ENCODE measurements around the gene R3HDML. TPM values are rescaled to one million over a fixed set of nuclear protein-coding genes. Genes with fewer than 3 reads are reported as not detected.

Gene R3HDML
- total RNA-seq, 1 donor from 2014 or later = not detected

DNA sequence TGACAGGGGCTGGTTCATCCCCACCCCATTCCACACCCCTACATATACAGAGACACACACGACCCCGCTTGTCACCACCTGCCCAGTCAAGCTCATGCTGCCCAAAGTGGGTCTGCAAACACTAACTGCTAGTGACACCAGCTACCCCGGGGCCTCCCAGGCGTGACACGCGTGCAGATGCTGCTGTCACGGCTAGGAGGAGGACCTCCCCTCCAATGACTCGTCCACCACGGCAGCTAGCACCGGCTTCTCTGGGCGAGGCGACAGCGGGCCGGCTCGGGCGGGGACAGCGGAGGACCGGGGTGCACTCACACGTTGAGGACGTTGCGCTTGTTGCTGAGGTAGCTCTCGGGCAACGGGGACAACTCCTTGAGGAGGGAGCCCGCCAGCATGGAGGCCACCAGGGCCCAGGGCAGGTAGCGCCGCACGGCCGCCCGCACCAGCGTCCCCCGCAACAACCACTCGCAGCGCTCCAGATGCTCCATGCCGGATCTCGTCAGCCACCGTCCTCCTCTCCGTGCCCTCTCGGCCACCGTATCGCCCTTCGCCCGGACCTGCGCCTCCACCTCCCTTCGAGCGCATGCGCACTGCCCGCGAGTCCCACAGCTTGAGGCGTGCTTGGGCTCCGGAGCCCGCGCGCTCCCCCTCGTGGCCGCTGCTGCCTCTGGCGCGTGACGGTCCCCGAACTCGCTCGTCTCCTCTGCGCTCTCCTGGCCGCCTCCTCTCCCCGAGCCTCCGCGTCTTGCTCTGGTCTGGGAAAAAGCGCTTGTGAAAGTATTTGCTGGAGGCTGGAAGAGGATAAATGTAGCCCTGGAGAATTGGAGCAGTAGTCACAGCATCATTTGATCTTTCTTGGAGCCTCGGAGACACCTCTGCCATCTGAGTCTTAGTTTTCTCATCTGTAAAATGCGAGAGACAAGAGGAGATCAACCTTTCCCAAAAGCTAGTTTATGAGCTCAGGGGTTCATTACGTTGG, 25.9 kb upstream of the R3HDML start, which contains the start of gene FITM2:
Gene FITM2, minus strand, starts transcription at position 539 of the 976 bp plus-strand sequence. Its CDS starts 54 bp downstream, at position 485.
- H3K27ac ChIP-seq = no peak within 1 kb of the TSS
- no peak for TF ChIP-seq EZH2 (IDR thresholded peaks at IDR 0.05)
- TF ChIP-seq, protein P1, sequence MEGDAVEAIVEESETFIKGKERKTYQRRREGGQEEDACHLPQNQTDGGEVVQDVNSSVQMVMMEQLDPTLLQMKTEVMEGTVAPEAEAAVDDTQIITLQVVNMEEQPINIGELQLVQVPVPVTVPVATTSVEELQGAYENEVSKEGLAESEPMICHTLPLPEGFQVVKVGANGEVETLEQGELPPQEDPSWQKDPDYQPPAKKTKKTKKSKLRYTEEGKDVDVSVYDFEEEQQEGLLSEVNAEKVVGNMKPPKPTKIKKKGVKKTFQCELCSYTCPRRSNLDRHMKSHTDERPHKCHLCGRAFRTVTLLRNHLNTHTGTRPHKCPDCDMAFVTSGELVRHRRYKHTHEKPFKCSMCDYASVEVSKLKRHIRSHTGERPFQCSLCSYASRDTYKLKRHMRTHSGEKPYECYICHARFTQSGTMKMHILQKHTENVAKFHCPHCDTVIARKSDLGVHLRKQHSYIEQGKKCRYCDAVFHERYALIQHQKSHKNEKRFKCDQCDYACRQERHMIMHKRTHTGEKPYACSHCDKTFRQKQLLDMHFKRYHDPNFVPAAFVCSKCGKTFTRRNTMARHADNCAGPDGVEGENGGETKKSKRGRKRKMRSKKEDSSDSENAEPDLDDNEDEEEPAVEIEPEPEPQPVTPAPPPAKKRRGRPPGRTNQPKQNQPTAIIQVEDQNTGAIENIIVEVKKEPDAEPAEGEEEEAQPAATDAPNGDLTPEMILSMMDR (IDR thresholded peaks at IDR 0.05) = peak; percentile 92
- H3K27me3 Mint-ChIP-seq (ENCODE audit: insufficient read depth, low read depth) = peaks cover 6% of the 10 kb centered on the region

DNA sequence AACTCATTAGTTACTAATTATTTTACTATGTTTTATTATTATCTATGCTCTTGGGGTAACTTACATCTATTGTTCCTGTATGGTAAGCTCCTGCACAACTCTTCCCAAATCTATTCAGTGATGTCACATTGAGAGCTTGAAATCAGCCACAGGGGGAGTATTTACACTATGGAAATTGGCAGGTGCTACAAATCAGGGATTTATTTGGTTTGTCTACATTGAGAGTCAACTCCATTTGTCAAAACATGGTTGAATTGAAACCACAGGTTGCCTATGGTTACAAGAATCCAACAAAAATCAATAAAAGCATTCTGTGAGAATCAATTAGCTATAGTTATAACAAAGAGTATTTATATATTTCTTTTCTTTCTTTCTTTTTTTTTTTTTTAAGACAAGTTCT, 22.0 kb upstream of the R3HDML start:
- Histone ChIP-seq H2AFZ (replicated peaks) (no peak overlapping the region), H3K27me3 (peaks cover 21% of the 10 kb centered on the region), H3K27ac (no peak overlapping the region), H3K79me2 (ENCODE audit: low read depth) (no peaks in the 10 kb centered on the region), H4K20me1 (ENCODE audit: low read depth) (no peaks in the 10 kb centered on the region), H3K9ac (no peak overlapping the region), H3F3A (ENCODE audit: low read depth) (no peaks in the 10 kb centered on the region), H3K4me2 (no peak overlapping the region), H3K36me3 (no peaks in the 10 kb centered on the region), H3K4me3 (no peak overlapping the region), H3K9me3 (ENCODE audit: low read depth) (no peaks in the 10 kb centered on the region), H3K4me1 (peaks cover 6% of the 10 kb centered on the region)
- H3K4me3 Mint-ChIP-seq = no peak overlapping the region
- DNase-seq (ENCODE audit: low spot score) = no peak
- peaks cover 11% of the 10 kb centered on the region for H3K4me1 Mint-ChIP-seq
- H3K9me3 Mint-ChIP-seq = no peaks in the 10 kb centered on the region
- H3K27ac Mint-ChIP-seq = no peak overlapping the region
- H3K27me3 Mint-ChIP-seq (ENCODE audit: insufficient read depth, low read depth) = peaks cover 3% of the 10 kb centered on the region
- TF ChIP-seq, protein P1 (IDR thresholded peaks at IDR 0.05) = no peak
- no peak for TF ChIP-seq EZH2phosphoT487 (IDR thresholded peaks at IDR 0.05)
- no peak for TF ChIP-seq EZH2 (IDR thresholded peaks at IDR 0.05)
- no peaks in the 10 kb centered on the region for H3K36me3 Mint-ChIP-seq

More for the DNA sequence above, 25.9 kb upstream of the R3HDML start, which contains the start of gene FITM2:
- no peaks in the 10 kb centered on the region for H3K36me3 Mint-ChIP-seq
- Histone ChIP-seq H3K79me2 (ENCODE audit: low read depth) (no peaks in the 10 kb centered on the region), H4K20me1 (ENCODE audit: low read depth) (no peaks in the 10 kb centered on the region), H3K4me2 (peak within 1 kb of the TSS; percentile 91), H3K27me3 (peaks cover 21% of the 10 kb centered on the region), H3K36me3 (no peaks in the 10 kb centered on the region), H3K4me3 (peak within 1 kb of the TSS; percentile 75), H3K9me3 (ENCODE audit: low read depth) (no peaks in the 10 kb centered on the region), H3K9ac (peak within 1 kb of the TSS; percentile 35), H3K4me1 (peaks cover 7% of the 10 kb centered on the region), H3F3A (ENCODE audit: low read depth) (no peaks in the 10 kb centered on the region), H2AFZ (replicated peaks) (peak within 1 kb of the TSS; percentile 91)
- peaks cover 13% of the 10 kb centered on the region for H3K4me1 Mint-ChIP-seq
- peak within 1 kb of the TSS; percentile 87 for H3K27ac Mint-ChIP-seq
- peak; percentile 99 for DNase-seq (ENCODE audit: low spot score)
- no peaks in the 10 kb centered on the region for H3K9me3 Mint-ChIP-seq
- peak within 1 kb of the TSS; percentile 90 for H3K4me3 Mint-ChIP-seq

DNA sequence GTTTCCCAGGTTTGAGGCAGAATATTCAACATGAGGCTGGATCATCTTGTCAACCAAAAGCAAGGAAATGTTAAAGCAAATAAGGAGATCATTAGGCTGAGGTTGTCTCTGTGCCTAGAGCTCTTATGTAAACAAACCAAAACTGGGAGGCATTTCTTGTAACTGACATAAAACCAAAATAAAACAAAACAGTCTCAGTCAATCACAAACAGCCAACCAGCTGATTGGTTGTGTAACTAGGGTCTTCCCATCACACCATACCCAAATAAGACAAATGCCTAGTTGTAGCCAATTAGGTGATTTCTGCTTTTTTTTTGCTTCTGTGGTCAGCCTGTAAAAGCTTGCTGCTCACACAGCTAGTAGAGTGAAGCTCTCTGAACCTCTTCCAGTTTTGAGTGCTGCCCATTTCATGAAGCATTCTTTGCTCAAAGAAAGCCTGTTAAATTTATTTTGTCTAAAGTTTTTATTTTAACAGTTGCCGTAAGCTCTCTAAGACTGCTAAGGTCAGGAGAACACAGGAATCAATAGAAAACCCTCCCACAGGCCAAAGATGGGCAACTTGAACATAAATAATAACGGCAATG, 16.9 kb upstream of the R3HDML start:
- H3K27me3 ChIP-seq = no peaks in the 10 kb centered on the region
- no peak for DNase-seq (ENCODE audit: low spot score)
- H3K9me3 ChIP-seq (ENCODE audit: low read depth) = no peaks in the 10 kb centered on the region
- Mint-ChIP-seq H3K4me1 (peaks cover 9% of the 10 kb centered on the region), H3K27me3 (ENCODE audit: insufficient read depth, low read depth) (peaks cover 4% of the 10 kb centered on the region), H3K4me3 (no peak overlapping the region), H3K27ac (no peak overlapping the region), H3K9me3 (peaks cover 3% of the 10 kb centered on the region), H3K36me3 (no peaks in the 10 kb centered on the region)
- no peak overlapping the region for H2AFZ ChIP-seq (replicated peaks)
- H3K4me1 ChIP-seq = peaks cover 6% of the 10 kb centered on the region
- H3K9ac ChIP-seq = no peak overlapping the region
- H3F3A ChIP-seq (ENCODE audit: low read depth) = peaks cover 10% of the 10 kb centered on the region
- no peak overlapping the region for H3K4me3 ChIP-seq
- H3K4me2 ChIP-seq = no peak overlapping the region
- no peaks in the 10 kb centered on the region for H3K36me3 ChIP-seq
- H3K79me2 ChIP-seq (ENCODE audit: low read depth) = no peaks in the 10 kb centered on the region
- no peaks in the 10 kb centered on the region for H4K20me1 ChIP-seq (ENCODE audit: low read depth)
- H3K27ac ChIP-seq = no peak overlapping the region
- TF ChIP-seq, protein P1 (IDR thresholded peaks at IDR 0.05) = no peak
- TF ChIP-seq EZH2phosphoT487 (IDR thresholded peaks at IDR 0.05) = no peak
- no peak for TF ChIP-seq EZH2 (IDR thresholded peaks at IDR 0.05)

Measured in neural progenitor cell (in vitro differentiated cells).